ENCODE measurements around the gene PSTK.

Gene PSTK, protein sequence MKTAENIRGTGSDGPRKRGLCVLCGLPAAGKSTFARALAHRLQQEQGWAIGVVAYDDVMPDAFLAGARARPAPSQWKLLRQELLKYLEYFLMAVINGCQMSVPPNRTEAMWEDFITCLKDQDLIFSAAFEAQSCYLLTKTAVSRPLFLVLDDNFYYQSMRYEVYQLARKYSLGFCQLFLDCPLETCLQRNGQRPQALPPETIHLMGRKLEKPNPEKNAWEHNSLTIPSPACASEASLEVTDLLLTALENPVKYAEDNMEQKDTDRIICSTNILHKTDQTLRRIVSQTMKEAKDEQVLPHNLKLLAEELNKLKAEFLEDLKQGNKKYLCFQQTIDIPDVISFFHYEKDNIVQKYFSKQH

DNA sequence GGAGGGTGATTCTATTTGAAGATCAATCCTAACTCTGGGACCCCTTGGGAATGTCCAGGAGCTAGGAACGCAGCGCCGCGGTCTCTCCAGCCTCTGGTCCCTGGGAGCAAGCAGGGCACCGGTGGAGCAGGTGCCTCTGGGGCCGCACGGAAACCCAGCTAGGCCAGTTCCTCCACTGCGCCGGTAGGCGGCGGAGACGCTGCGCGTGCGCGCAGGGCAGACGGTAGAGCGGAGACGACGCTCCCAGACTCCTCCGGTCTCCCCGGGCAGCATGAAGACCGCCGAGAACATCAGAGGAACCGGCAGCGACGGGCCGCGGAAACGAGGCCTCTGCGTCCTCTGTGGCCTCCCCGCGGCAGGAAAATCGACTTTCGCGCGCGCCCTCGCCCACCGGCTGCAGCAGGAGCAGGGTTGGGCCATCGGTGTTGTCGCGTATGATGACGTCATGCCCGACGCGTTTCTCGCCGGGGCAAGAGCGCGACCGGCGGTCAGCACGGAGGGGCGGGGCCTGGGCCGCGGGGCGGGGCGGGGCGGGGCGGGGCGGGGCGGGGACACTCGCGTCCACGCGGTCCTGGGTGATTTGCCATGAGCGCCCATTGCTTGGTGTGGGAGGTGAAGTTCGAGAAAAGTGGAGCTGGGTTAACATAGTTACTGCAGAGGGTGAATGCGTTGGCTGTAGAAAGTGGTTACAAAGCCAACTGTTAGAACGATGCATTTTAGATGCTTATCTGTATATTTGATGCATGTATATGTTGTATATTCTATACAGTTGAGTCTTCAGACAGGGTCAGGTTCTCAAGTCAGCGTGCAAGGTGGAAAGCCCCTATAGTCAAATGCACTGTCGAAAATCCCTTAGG, at the start of gene PSTK:
Gene PSTK (plus strand): TSS at position 193 of the 857 bp plus-strand sequence. CDS start 79 bp downstream, at position 272.
- DNase-seq: peak; percentile 91

DNA sequence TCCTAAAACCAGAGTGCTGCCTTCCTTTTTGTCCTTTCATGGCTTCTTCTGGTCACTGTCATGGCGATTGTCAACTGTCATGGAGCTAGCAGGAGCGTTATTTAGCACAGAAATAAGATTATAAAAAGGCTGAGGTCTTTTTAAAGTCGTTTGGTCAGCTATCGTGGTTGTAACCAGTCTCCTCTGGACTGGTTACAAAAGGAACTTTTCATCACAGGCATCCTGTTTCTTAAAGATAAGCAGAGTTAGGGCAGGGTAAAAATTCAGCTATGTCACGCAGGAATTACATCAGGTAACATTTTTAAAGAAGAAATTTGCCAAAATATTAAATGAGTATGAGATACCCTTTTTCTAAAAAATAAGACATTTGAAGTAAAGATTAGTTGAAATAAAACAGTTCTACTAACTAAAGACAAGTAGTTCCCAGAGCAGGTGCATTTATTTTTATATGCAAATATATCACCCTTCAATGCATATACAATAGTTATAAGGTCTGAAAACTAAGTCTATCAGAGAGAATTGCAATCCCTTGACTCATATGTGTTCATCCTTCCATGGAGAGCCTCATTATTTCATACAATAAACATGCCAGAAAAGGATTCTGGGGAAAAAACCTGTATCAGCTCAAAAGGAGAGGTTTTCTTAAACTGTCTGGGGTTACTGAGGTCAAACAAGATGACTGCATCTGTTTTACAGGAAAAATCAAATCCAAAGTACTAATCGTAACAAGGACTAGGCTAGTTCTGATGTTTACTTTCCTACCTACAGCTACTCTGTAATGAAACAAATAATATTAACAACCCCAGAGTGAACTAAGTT, 48.9 kb upstream of the PSTK start:
- DNase-seq: no peak

DNA sequence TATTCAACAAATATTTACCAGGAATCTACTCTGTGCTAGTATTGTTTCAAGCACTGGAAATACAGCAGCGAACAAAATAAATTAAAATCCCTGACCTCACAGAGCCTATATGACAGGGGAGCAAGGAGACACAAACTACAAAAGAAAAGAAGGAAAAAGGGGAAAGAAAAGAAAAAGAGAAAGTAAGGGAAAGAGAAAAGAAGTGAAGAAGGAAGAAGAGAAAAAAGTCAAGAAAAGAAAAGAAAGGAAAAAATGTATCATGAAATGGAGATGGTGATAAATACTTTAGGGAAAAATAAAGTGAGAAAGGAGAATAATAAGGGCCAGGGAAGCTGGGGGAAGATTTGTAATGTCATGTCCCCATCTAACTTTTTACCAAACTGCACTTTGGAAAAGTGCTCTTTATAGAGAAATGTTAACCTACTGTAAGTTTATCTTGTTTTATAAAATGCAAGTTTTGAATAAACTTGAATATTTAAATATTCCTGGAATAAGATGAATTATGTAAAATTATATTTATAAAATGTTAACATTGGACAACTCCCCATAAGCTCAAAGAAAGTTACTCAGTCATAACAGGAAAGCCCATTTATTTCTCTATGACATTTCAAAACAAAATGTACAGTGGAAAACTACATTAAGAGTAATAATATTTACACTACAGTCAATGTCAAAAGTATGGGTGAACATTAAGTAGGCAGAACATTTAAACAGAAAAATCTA, 40.9 kb upstream of the PSTK start:
- no peak for DNase-seq

DNA sequence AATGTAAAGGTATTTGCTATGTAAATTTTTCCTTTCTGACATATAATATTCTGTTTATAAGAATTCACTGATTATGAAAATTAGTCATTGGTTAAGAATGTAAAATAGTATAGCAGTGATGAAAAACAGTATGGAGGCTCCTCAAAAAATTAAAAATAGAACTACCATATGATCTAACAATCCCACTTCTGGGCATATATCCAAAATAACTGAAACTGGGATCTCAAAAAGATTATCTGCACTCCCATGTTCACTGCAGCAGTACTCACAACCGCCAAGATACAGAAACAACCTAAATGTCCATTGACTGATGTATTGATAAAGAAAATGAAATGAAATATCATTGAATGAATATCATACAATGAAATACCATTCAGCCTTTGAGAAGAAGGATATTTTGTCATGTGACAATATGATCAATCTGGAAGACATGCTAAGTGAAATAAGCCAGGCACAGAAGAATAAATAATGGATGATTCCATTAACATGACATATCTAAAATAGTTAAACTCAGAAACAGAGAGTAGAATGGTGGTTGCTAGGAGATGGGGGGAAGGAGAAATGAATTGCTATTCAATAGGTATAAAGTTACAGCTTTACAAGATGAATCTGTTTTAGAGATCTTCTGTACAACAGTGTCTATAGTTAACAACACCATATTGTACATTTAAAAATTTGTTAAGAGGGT, 40.2 kb upstream of the PSTK start:
- DNase-seq: peak; percentile 81

DNA sequence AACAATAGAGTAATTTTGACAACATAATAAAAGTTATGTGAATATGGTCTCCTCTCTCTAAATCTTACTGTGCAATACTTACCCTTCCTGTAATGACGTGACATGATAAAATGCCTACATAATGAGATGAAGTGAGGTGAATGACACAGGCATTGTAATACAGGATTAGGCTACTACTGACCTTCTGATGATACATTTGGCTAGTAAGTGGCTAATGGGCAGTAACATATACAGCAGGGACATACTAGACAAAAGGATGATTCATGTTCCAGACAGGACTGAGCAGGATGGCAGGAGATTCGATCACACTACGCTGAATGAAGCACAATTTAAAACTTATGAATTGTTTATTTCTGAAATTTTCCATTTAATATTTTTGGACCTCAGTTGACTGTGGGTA, 30.9 kb upstream of the PSTK start:
- DNase-seq: no peak

DNA sequence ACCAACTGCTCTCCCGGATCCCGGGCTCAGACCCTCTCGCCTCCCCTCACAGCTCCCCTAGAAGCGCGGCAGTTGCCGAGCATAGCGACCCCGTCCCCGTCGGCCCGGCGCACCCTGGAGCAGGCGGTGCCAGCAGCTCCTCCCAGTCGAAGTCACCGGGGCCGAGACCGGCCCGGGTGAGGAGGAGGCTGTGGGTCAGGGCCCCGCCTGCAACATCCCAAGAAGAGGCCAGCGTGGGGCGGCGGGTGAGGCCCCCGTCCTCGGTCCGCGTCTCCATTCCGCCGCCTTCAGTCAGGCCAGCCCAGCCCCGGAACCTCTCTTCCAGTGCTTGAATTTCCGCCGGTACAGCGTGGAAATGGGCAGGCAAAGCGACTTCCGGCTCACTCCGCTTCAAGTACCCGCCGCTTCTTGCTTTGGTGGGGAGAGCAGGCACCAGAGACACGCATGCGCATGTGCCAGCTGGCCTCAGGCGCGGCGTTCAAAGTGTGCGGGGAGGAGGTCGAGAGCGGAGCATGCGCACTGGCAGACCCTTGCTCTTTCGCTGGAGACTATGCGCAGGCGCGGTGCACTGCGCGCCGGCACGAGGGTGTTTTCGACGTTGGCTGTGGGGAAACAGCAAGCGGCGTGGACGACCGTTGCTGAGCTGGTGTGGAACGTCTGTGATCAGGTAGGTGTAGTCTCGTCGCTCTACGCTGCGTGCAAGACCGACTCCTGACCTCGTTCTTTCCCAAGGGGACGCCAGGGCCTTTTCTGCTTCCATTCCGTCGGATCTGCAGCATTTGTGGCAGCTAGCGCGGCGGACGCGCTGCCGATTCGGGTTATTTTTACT, 26.1 kb upstream of the PSTK start, which contains the start of gene C10orf88:
Gene C10orf88 (minus strand): TSS at position 326 of the 829 bp plus-strand sequence. CDS start 49 bp downstream, at position 277.
- DNase-seq: peak; percentile 98

DNA sequence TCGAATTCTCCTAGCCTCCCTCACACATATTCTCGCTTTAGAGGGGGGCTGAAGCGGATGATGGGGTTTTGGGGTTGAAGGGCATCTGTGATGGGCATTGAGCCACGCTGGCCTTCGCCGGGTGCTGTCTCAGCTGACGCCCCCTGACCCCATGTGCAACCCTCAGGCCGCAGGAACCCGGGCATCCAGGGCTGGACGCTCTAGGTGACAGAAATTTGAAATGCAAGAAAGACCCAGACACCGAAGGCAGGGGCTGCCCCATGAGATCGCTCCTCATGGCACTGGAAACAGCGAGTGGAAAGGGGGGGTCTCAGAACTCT, 25.5 kb upstream of the PSTK start:
- DNase-seq: no peak

DNA sequence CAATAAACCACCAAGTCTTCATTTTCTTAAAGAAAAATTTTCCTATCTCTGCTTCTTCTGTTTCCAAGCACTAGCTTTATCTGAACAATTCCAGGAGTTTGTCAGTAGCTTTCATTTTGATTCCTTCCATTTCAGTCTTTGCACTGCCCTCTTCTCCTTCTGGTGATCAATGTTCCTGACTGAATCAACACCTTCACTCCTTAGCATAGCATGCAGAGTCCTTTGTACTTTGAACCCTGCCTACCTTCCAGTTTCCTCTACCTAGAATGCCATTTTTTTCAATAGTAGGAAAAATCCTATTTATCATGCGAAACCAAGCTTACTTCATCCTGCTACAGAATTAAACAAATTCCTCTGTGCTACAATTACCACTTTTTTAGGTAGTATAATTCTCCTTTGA, 24.3 kb upstream of the PSTK start:
- DNase-seq: no peak

DNA sequence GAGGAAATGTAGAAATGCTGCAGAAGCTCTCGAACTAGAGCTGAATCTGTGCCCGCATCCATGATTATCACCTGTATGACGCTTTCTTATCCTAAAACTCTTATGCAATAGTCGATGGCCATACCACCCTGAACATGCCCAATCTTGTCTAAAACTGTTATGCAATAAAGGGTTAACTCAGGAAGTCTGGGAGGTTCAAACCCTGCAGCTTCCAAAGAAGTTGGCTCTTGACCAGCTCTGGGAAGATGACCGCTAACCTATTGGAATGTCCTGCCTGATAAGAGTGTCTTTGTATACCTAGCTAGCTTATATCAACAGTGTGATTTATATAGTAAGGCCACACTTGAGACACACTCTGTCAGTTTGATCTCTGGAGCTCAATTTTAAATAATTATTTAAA, 22.7 kb upstream of the PSTK start:
- DNase-seq: no peak

DNA sequence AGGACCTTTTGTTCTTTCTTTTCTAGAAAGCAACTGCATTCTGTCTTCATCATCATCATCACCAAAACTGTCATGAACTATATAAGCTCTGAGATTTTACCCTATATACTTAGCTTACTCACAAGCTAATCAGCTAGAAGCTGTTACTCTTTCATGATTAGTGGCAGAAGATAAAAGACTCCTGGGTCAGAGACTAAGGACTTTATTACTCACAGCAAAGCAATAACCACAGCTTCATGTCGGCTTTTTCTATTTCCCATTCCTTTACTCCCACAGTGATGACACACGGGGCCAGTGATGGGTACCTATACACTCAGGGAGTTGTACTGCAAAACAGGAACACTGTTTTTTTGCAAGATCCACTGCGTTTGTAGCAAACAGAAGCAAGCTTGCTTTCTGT, 17.8 kb upstream of the PSTK start:
- DNase-seq: no peak

DNA sequence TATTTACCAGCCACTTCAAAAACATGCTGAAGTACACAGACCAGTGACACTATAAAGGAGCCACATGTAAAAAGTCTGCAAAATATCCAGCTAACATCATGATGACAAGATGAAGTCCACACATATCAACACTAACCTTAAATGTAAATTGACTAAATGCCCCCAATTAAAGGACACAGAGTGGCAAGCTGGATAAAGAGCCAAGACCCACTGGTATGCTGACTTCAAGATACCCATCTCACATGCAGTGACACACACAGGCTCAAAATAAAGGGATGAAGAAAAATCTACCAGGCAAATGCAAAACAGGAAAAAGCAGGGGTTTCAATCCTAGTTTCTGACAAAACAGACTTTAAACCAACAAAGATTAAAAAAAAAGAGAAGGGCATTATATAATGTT, 13.3 kb upstream of the PSTK start:
- DNase-seq: no peak

DNA sequence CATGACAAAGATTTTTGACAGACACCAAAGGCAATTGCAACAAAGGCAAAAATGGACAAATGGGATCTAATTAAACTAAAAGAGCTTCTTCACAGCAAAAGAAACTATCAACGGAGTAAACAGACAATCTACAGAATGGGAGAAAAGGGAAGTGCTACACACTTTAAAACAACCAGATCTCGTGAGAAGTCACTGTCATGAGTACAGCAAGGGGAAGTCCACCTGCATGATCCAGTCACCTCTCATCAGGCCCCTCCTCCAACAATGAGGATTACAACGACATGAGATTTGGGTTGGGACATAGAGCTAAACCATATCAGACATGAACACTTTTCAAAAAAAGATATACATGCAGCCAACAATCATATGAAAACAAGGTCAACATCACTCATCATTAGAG, 11.5 kb upstream of the PSTK start:
- DNase-seq: no peak

DNA sequence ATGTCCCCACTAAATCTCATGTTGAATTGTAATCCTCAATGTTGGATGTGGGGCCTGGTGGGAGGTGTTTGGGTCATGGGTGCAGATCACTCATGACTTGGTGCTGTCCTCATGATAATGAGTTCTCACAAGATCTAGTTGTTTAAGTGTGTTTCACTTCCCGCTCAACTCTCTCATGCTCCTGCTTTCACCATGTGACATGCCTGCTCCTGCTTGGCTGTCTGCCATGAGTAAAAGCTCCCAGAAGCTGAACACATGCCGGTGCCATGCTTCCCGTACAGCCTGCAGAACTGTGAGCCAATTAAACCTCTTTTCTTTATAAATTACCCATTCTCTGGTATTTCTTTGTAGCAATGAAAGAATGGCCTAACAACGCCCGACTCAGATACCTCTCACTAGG, 6.2 kb upstream of the PSTK start:
- DNase-seq: no peak

DNA sequence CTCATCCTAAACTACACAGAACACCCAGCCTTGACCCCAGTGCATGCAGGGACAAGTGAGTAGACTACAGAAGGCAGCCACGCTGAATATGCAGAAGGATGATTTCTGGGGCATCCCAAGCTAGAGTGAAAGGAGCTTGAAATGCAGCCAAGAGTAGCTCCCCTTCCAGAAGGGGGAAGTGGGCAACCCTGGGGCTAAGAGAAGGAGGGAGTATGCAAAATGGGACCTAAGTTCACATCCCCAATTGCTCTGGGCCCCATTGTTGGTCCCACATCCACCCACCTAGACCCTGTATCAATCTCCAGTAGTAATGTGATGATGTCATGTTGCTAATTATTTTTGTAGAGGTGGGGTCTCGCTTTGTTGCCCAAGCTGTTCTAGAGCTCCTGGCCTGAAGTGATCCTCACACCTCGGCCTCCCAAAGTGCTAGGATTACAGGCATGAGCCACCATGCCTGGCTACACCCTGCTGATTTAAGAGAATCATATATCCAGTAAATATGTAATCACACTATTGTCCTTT, 5.6 kb upstream of the PSTK start:
- DNase-seq: no peak

DNA sequence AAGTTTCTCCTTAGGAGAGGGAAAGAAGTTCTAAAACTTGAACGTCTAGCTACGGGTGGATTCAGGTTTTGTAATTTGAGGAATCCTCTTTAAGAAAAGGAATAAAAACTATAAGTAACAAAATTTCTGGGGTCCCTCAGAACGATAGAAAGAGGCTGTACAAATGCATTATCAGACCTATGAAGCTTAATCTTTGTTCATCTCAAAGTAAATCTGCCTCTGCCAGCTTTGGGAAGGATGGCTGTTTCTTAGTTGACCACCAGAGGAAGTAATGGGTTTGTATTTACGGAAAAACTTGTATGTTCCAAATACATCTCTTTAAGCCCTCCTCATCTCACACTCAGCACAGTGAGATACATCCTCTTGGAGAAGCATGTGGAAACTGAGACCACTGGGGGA, 864 bp downstream of the PSTK start:
- peak; percentile 38 for DNase-seq

DNA sequence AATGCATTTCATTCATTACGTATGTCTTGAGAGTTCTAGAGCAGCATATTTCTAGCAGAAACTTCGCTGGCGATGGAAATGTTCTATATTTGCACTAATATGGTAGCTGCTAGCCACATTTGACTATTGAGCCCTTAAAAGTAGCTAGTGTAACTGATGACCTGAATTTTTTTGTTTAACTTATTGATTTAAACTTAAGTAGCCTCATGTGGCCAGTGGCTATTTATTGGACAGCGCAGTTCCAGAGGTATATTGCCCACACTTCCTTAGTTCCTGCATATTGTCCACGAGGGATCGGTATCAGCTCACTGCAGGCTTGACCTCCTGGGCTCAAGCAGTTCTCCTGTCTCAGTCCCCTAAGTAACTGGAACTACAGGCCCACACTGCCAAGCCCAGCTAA, 3.7 kb downstream of the PSTK start:
- no peak for DNase-seq

DNA sequence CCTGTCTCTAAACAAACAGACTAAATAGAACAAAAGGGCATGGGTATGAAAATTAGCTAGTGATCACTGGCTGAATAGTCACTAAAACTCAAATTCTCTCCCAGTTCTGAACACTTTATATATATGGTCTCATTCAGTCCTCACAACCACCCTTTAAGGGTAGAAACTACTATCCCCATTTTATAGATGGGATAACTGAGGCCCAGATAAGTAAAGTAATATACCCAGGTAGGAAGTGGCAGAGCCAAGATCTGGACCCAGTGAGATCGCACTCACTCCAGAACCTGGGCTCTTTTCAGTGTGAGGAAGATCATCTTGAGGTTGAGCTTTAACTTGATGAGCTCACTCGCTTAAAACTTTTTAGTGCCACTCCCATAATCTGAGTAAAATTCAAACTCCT, 4.5 kb downstream of the PSTK start:
- no peak for DNase-seq

DNA sequence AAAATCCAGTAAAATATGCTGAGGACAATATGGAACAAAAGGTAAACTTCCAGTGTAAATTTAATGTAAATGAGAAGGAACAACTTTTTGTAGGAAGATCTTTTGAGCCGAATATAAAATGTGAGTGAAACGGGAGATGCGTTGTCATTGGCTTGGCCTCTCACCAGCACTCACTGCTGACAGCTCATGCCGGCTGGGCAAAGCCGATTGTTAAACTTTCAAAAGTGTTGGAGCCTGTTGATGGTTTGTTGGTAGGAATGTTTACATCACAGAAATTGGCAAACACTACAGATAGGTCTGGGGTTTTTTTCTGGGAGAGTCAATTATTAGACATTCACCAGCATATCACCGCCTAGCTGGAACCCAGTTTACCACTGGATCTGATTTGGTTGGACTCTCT, 6.1 kb downstream of the PSTK start:
- DNase-seq: no peak

DNA sequence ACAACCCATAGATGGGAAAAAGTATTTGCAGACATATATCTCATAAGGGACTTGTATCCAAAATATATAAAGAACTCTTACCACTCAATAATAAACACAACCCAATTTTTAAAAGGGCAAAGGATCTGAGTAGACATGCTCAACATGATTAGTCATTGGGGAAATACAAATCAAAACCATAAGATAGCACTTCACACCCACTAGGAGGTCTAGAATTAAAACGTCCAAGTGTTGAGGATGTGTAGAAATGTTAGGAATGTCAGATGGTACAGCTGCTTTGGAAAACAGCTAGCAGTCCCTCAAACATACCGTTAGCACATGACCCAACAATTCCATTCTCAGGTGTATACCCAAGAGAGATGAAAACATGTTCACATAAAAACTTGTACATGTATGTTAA, 8.3 kb downstream of the PSTK start:
- peak; percentile 31 for DNase-seq

DNA sequence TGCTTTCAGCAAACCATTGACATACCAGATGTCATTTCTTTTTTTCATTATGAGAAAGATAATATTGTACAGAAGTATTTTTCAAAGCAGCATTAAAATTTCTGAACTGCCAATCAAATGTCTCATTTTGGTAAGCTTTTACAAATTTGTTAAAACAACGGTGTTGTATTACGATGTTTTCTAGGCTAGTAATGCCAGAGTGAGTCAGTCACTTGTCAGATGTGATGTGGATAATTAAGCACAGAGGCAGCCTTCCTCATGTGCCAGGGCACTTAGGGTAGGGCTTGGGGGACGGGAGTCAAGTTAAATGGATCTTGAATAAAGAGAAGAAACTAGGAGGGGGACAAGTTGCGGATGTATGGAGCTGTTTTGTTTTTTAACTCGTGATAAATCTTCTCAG, 10.1 kb downstream of the PSTK start:
- DNase-seq: no peak

DNA sequence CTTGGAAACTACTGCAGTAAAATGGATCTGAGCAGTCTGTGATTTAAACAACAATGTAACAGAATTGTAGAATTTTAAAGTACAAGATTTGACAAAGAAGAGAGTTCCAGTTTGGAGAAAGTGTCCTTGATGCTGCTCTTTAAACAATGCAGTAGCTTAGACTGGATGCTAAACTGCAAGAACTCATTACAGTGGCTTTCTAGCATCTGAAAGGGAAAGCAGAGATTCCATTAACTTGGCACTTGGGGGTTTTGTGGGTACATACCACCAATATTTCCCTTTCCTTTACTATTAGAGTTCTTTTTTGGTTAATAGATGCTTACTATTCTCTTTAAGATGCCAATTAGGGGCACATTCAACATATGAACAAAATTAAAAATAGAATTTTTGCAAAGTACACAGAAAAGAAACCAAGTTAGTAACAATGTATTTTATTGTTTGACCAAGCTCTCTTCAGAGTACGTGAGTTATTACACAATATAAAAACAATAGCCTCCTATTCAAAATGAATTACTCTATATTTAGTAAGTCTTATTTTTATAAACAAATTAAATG, 11.9 kb downstream of the PSTK start:
- no peak for DNase-seq
